CD4-positive, alpha-beta memory T cell (primary cell): ENCODE data around the gene AKR1A1. TPM values are rescaled to one million over a fixed set of nuclear protein-coding genes. Genes with fewer than 3 reads are reported as not detected.
"Not testable (repeated sequence)": the region's sequence is repeated elsewhere in the genome, so short reads cannot be mapped to it uniquely, and the experiment has no call there.

ENCODE experiments used
- CTCF ChIA-PET: fragments of 350-600 bp; sonication (Branson Sonifier 250); formaldehyde crosslinking; loops from one replicate; lab custom pipeline; 2021; ENCODE audit warnings: inconsistent platforms; ENCODE audit not compliant: partially characterized antibody; lab: Charles Lee
- POLR2A ChIA-PET: fragments of 350-600 bp; sonication (Branson Sonifier 250); formaldehyde crosslinking; loops from one replicate; lab custom pipeline; 2021; ENCODE audit not compliant: partially characterized antibody; lab: Charles Lee
- DNase-seq, 5 donors: peaks; one replicate each; pipeline versions ENCODE4 v3.0.0 to v3.0.0-alpha.2; 2020 to 2022; ENCODE audit warnings: mixed read lengths in 1 of 5
- H3K27ac ChIP-seq: one replicate; pipeline ENCODE4 v1.7.0; 2013; ENCODE audit warnings: low read depth, low read length
- H3K27me3 ChIP-seq: 2 replicates; pipeline ENCODE4 v1.7.0; 2013; ENCODE audit warnings: mild to moderate bottlenecking, low read length, moderate library complexity; ENCODE audit not compliant: insufficient read depth
- H3K36me3 ChIP-seq: 2 replicates; pipeline ENCODE4 v1.7.0; 2013; ENCODE audit warnings: mild to moderate bottlenecking, low read length, moderate library complexity; ENCODE audit not compliant: insufficient read depth
- H3K4me1 ChIP-seq: 2 replicates; pipeline ENCODE4 v1.7.0; 2013; ENCODE audit warnings: mild to moderate bottlenecking, low read length, moderate library complexity; ENCODE audit not compliant: insufficient read depth
- H3K4me3 ChIP-seq, 2 donors: one replicate each; pipeline ENCODE4 v1.7.0; 2013; ENCODE audit warnings: low read length in 2 of 2, mild to moderate bottlenecking in 1 of 2
- H3K9me3 ChIP-seq, 2 donors: one replicate each; pipeline ENCODE4 v1.7.0; 2013; ENCODE audit warnings: low read length in 2 of 2, control low read depth in 1 of 2; ENCODE audit not compliant: control insufficient read depth in 1 of 2
- H3K27ac Mint-ChIP-seq, 7 donors: one replicate each; pipeline ENCODE4 v1.8.0; 2020 to 2021; ENCODE audit warnings: mixed read lengths in 7 of 7, mild to moderate bottlenecking in 6 of 7, inconsistent platforms in 3 of 7, moderate library complexity in 3 of 7
- H3K27me3 Mint-ChIP-seq, 2 donors: one replicate each; pipeline ENCODE4 v1.8.0; 2020 to 2021; ENCODE audit warnings: mixed read lengths in 2 of 2
- H3K36me3 Mint-ChIP-seq, 2 donors: one replicate each; pipeline ENCODE4 v1.8.0; 2020 to 2021; ENCODE audit warnings: mixed read lengths in 2 of 2, inconsistent platforms in 1 of 2, mild to moderate bottlenecking in 1 of 2
- H3K4me1 Mint-ChIP-seq, 4 donors: one replicate each; pipeline ENCODE4 v1.8.0; 2020 to 2021; ENCODE audit warnings: mixed read lengths in 4 of 4, mild to moderate bottlenecking in 1 of 4
- H3K4me3 Mint-ChIP-seq, 8 donors: one replicate each; pipeline ENCODE4 v1.8.0; 2020 to 2021; ENCODE audit warnings: mixed read lengths in 8 of 8, mild to moderate bottlenecking in 7 of 8, moderate library complexity in 6 of 8, inconsistent platforms in 3 of 8
- H3K9me3 Mint-ChIP-seq, 8 donors: one replicate each; pipeline ENCODE4 v1.8.0; 2020 to 2021; ENCODE audit warnings: mixed read lengths in 8 of 8, mild to moderate bottlenecking in 5 of 8, inconsistent platforms in 3 of 8, moderate library complexity in 1 of 8
- intact Hi-C: fragments of 100-400 bp; cut with micrococcal nuclease; formaldehyde crosslinking; loops from one replicate; pipeline ENCODE4 v1.15.1; 2023
- polyA plus RNA-seq, 2 donors: library from polyadenylated mRNA; unstranded; fragments of 300-500 nt; fragmentation: Illumina TruSeq; gene quantifications; one replicate each; pipeline ENCODE4 v1.2.3, GENCODE V29; 2021
- total RNA-seq, 2 experiments: library from RNA; stranded (reverse); gene quantifications; one replicate each; pipeline ENCODE4 v1.2.3, GENCODE V29; 2021

AKR1A1 gene
- total and polyA plus RNA-seq, 4 experiments from 2014 or later, result 84.3 to 124 (median 92.2) TPM

- Mint-ChIP-seq H3K27ac (peak overlapping the region; percentile 93 to 99 (median 98)), H3K4me1 (peaks cover 25 to 46% (median 35%) of the 10 kb centered on the region in 4 donors), H3K36me3 (peaks cover 0 to 24% of the 10 kb centered on the region in 2 donors), H3K4me3 (peak overlapping the region; percentile 93 to 100 (median 100)), H3K27me3 (no peaks in the 10 kb centered on the region), H3K9me3 (peaks cover 0 to 10% (median 0%) of the 10 kb centered on the region in 8 donors)
- H3K27ac ChIP-seq, result peak overlapping the region; percentile 88
- peak overlapping the region; percentile 99 for H3K4me3 ChIP-seq
- DNase-seq, result no peak
- ChIA-PET CTCF (interaction anchor here (1.1 to 1.2 kb wide), 2 partner anchors 40 to 101 kb away, joined by 3 to 4 read pairs; partner anchors contain the start of gene GPBP1L1), POLR2A (interaction anchor here (0.8 to 4.6 kb wide), 13 partner anchors 8 to 778 kb away, joined by 3 to 72 read pairs (median 15); partner anchors contain the start of genes AKR1A1, CCDC163, DYNLT4 and GPBP1L1)
- no peaks in the 10 kb centered on the region for H3K27me3 ChIP-seq
- H3K36me3 ChIP-seq, result no peaks in the 10 kb centered on the region
- H3K9me3 ChIP-seq, result no peaks in the 10 kb centered on the region
- intact Hi-C loops, result loop anchor here (10.0 kb wide), 1 partner anchor 780 kb away; the partner anchor contains the start of genes BTBD19, DYNLT4 and PLK3
- peaks cover 26% of the 10 kb centered on the region for H3K4me1 ChIP-seq
These were observed 34.4 kb downstream of the AKR1A1 start for GRCh38 chr1:45585110-45585426.

DNA sequence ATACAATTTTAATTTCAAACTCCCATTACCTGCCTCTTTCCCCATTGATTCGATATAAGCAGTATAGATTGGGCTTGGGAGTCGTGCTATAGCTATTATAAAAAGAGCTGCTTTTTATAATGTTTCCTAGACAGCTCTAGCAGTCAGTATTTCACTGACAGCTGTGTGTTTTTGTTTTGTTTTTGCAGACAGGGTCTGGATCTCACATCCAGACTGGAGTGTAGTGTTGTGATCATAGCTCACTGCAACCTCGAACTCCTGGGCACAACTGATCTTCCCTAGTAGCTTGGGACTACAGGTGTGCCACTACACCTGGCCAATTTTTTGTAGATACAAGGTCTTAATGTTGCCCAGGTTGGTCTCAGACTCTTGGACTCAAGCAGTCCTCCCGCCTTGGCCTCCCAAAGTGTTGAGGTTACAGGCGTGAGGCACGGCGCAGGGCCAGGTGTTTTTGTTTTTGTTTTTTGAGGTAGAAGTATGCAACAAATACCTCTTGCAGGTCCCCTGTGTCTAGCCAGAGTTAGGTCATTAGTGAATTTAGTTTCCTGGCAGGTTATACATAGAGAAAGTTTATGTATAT is 35.0 kb downstream of the AKR1A1 start:
- peaks cover 0 to 25% of the 10 kb centered on the region in 2 donors for H3K36me3 Mint-ChIP-seq
- POLR2A ChIA-PET, result interaction anchor here (0.7 to 4.6 kb wide), 14 partner anchors 8 to 755 kb away, joined by 3 to 72 read pairs (median 11); partner anchors contain the start of genes AKR1A1, CCDC163, GPBP1L1 and HECTD3
- H3K4me1 Mint-ChIP-seq, result peaks cover 25 to 47% (median 36%) of the 10 kb centered on the region in 4 donors
- peaks cover 0 to 10% (median 0%) of the 10 kb centered on the region in 8 donors for H3K9me3 Mint-ChIP-seq
- H3K27me3 Mint-ChIP-seq, result no peaks in the 10 kb centered on the region
- no peak for DNase-seq
- no peaks in the 10 kb centered on the region for H3K9me3 ChIP-seq
- H3K36me3 ChIP-seq, result no peaks in the 10 kb centered on the region
- H3K4me3 ChIP-seq, result peak overlapping the region; percentile 99
- intact Hi-C loops, result loop anchor here (10.0 kb wide), 1 partner anchor 781 kb away; the partner anchor contains the start of genes BTBD19, DYNLT4 and PLK3
- peak overlapping the region; percentile 93 to 99 (median 98) for H3K27ac Mint-ChIP-seq
- H3K4me3 Mint-ChIP-seq, result peak overlapping the region; percentile 93 to 100 (median 100)
- peaks cover 26% of the 10 kb centered on the region for H3K4me1 ChIP-seq
- H3K27me3 ChIP-seq, result no peaks in the 10 kb centered on the region
- H3K27ac ChIP-seq, result peak overlapping the region; percentile 88
- CTCF ChIA-PET, result interaction anchor here (1.1 to 1.2 kb wide), 2 partner anchors 41 to 100 kb away, joined by 3 to 4 read pairs; partner anchors contain the start of gene GPBP1L1

DNA sequence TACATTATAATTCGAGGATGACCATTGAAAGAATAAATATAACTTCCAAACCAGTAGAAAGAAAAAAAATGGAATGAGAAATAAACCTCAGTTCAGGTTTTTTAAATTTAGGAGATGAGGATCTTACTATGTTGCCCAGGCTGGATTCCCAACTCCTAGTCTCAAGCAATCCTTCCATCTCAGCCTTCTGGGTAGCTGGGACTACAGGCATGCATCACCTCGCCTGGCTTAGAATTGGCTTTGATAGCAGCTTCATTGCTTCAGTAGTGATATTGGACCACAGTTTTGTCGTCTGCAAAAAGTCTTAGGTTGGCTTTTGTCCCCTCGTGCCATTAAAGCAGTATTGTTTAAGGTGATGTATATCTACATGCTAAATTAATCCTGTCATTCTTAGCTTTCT is 36.1 kb downstream of the AKR1A1 start:
- CTCF ChIA-PET, result interaction anchor here (0.9 to 1.3 kb wide), 2 partner anchors 13 to 99 kb away, joined by 3 read pairs; partner anchors contain the start of gene GPBP1L1
- Histone ChIP-seq H3K36me3 (peaks cover 5% of the 10 kb centered on the region), H3K27me3 (no peaks in the 10 kb centered on the region), H3K4me1 (peaks cover 26% of the 10 kb centered on the region), H3K4me3 (peak overlapping the region in 1 of 2 donors; percentile 99), H3K9me3 (no peaks in the 10 kb centered on the region), H3K27ac (peak overlapping the region; percentile 88)
- no peak for DNase-seq
- H3K4me3 Mint-ChIP-seq, result peak overlapping the region; percentile 93 to 100 (median 100)
- peaks cover 4 to 32% of the 10 kb centered on the region in 2 donors for H3K36me3 Mint-ChIP-seq
- POLR2A ChIA-PET, result interaction anchor here (1.0 to 4.5 kb wide), 4 partner anchors 13 to 247 kb away, joined by 3 to 72 read pairs (median 4); partner anchors contain the start of genes GPBP1L1, MUTYH, TMEM69 and TOE1
- peaks cover 28 to 53% (median 40%) of the 10 kb centered on the region in 4 donors for H3K4me1 Mint-ChIP-seq
- no peaks in the 10 kb centered on the region for H3K27me3 Mint-ChIP-seq
- H3K9me3 Mint-ChIP-seq, result peaks cover 0 to 10% (median 0%) of the 10 kb centered on the region in 8 donors
- H3K27ac Mint-ChIP-seq, result peak overlapping the region; percentile 93 to 98 (median 95)
- intact Hi-C loops, result loop anchor here (10.0 kb wide), 1 partner anchor 782 kb away; the partner anchor contains the start of genes BTBD19, DYNLT4 and PLK3

- H3K9me3 ChIP-seq, result no peaks in the 10 kb centered on the region
- peaks cover 23% of the 10 kb centered on the region for H3K4me1 ChIP-seq
- peak overlapping the region in 2 of 7 donors; percentile 29 to 52 for H3K27ac Mint-ChIP-seq
- H3K36me3 ChIP-seq, result peaks cover 17% of the 10 kb centered on the region
- no peak overlapping the region for H3K4me3 ChIP-seq
- DNase-seq, result no peak
- peaks cover 0 to 5% (median 0%) of the 10 kb centered on the region in 8 donors for H3K9me3 Mint-ChIP-seq
- CTCF ChIA-PET, result interaction anchor here (0.7 kb wide), 1 partner anchor 19 kb away, joined by 3 read pairs; no protein-coding TSS in a partner anchor
- H3K27me3 ChIP-seq, result no peaks in the 10 kb centered on the region
- H3K27ac ChIP-seq, result no peak overlapping the region
- H3K4me3 Mint-ChIP-seq, result no peak overlapping the region
- POLR2A ChIA-PET, result no interaction called here
- H3K36me3 Mint-ChIP-seq, result peaks cover 13 to 30% of the 10 kb centered on the region in 2 donors
- intact Hi-C loops, result loop anchor here (10.0 kb wide), 1 partner anchor 785 kb away; the partner anchor contains the start of genes BTBD19, DYNLT4 and PLK3
- H3K27me3 Mint-ChIP-seq, result no peaks in the 10 kb centered on the region
- peaks cover 25 to 51% (median 33%) of the 10 kb centered on the region in 4 donors for H3K4me1 Mint-ChIP-seq
These were observed 39.2 kb downstream of the AKR1A1 start for GRCh38 chr1:45589861-45590260.

DNA sequence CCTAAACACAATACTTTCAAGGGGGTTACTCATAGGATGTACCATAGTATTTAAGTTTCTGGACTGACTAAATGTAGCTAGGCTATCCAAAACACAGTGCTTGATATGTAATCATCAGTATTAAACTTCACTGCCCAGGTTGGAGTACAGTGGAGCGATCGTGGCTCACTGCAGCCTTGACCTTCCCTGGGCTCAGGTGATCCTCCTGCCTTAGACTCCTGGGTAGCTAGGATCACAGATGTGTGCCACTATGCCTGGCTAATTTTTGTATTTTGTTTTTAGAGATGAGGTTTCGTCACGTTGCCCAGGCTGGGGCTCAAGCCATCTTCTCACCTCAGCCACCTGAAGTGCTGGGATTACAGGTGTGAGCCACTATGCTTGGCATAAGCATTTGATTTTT is 43.8 kb downstream of the AKR1A1 start:
- Mint-ChIP-seq H3K9me3 (no peaks in the 10 kb centered on the region), H3K27ac (peak overlapping the region in 2 of 7 donors; percentile 22 to 24), H3K36me3 (peaks cover 25 to 40% of the 10 kb centered on the region in 2 donors), H3K27me3 (no peaks in the 10 kb centered on the region), H3K4me3 (peak overlapping the region in 1 of 8 donors; percentile 9), H3K4me1 (peaks cover 18 to 36% (median 27%) of the 10 kb centered on the region in 4 donors)
- intact Hi-C loops, result no loop called here
- DNase-seq, result no peak
- Histone ChIP-seq H3K27me3 (no peaks in the 10 kb centered on the region), H3K9me3 (no peaks in the 10 kb centered on the region), H3K27ac (no peak overlapping the region), H3K4me1 (peaks cover 5% of the 10 kb centered on the region), H3K4me3 (no peak overlapping the region), H3K36me3 (peaks cover 17% of the 10 kb centered on the region)
- CTCF ChIA-PET, result no interaction called here
- POLR2A ChIA-PET, result no interaction called here

GRCh38 chr1:45596765-45597164 is 46.1 kb downstream of the AKR1A1 start:
- H3K27me3 Mint-ChIP-seq, CTCF ChIA-PET, intact Hi-C loops, DNase-seq, H3K27ac ChIP-seq, H3K9me3 Mint-ChIP-seq, H3K4me3 Mint-ChIP-seq, H3K27me3 ChIP-seq, H3K4me3 ChIP-seq, POLR2A ChIA-PET, H3K9me3 ChIP-seq: not testable (repeated sequence)
- Mint-ChIP-seq H3K36me3 (peaks cover 26 to 50% of the 10 kb centered on the region in 2 donors), H3K4me1 (peaks cover 31 to 46% (median 40%) of the 10 kb centered on the region in 4 donors), H3K27ac (peak overlapping the region in 1 of 7 donors; percentile 8)
- peaks cover 11% of the 10 kb centered on the region for H3K4me1 ChIP-seq
- H3K36me3 ChIP-seq, result peaks cover 12% of the 10 kb centered on the region

- H3K36me3 ChIP-seq, result peaks cover 34% of the 10 kb centered on the region
These were observed 53.6 kb downstream of the AKR1A1 start for GRCh38 chr1:45604239-45604638.

More at GRCh38 chr1:45604239-45604638, 53.6 kb downstream of the AKR1A1 start:
- no peak overlapping the region for H3K4me3 ChIP-seq
- H3K9me3 ChIP-seq, result no peaks in the 10 kb centered on the region
- Mint-ChIP-seq H3K27me3 (no peaks in the 10 kb centered on the region), H3K36me3 (peaks cover 38 to 73% of the 10 kb centered on the region in 2 donors), H3K4me1 (peaks cover 34 to 61% (median 45%) of the 10 kb centered on the region in 4 donors), H3K9me3 (no peaks in the 10 kb centered on the region), H3K27ac (peak overlapping the region in 1 of 7 donors; percentile 27), H3K4me3 (no peak overlapping the region)
- CTCF ChIA-PET, result interaction anchor here (0.5 kb wide), 1 partner anchor 11 kb away, joined by 3 read pairs; no protein-coding TSS in a partner anchor
- no peak for DNase-seq
- intact Hi-C loops, result no loop called here
- no peaks in the 10 kb centered on the region for H3K27me3 ChIP-seq
- peaks cover 16% of the 10 kb centered on the region for H3K4me1 ChIP-seq
- POLR2A ChIA-PET, result no interaction called here
- no peak overlapping the region for H3K27ac ChIP-seq
